Ishikawa (cell line): ENCODE results near the gene SLC25A11.

Source experiments
- CEBPB ChIP-seq: IDR thresholded peaks from 2 replicates; pipeline ENCODE4 v1.6.1; 2012
- CREB1 ChIP-seq: IDR thresholded peaks from 2 replicates; pipeline ENCODE4 v1.6.1; 2012; ENCODE audit warnings: low read depth
- EGR1 ChIP-seq: IDR thresholded peaks from 2 replicates; pipeline ENCODE4 v1.6.1; 2012
- EP300 ChIP-seq: IDR thresholded peaks from 2 replicates; pipeline ENCODE4 v1.6.1; 2012; ENCODE audit warnings: borderline replicate concordance
- FOXM1 ChIP-seq: IDR thresholded peaks from 2 replicates; pipeline ENCODE4 v1.6.1; 2012; ENCODE audit warnings: low read depth, borderline replicate concordance
- MAX ChIP-seq: IDR thresholded peaks from 2 replicates; pipeline ENCODE4 v1.6.1; 2012
- NFIC ChIP-seq: IDR thresholded peaks from 2 replicates; pipeline ENCODE4 v1.6.1; 2012
- RAD21 ChIP-seq: IDR thresholded peaks from 2 replicates; pipeline ENCODE4 v1.6.1; 2012; ENCODE audit warnings: low read depth
- REST ChIP-seq: IDR thresholded peaks from 2 replicates; pipeline ENCODE4 v1.6.1; 2012; ENCODE audit warnings: low read depth, mild to moderate bottlenecking
- TAF1 ChIP-seq: IDR thresholded peaks from 2 replicates; pipeline ENCODE4 v1.6.1; 2012; ENCODE audit warnings: low read depth, mild to moderate bottlenecking
- TCF12 ChIP-seq: IDR thresholded peaks from 2 replicates; pipeline ENCODE4 v1.6.1; 2012; ENCODE audit warnings: low read depth
- TEAD4 ChIP-seq: IDR thresholded peaks from 2 replicates; pipeline ENCODE4 v1.6.1; 2012
- USF1 ChIP-seq: IDR thresholded peaks from 2 replicates; pipeline ENCODE4 v1.6.1; 2012
- YY1 ChIP-seq: IDR thresholded peaks from 2 replicates; pipeline ENCODE4 v1.6.1; 2012; ENCODE audit warnings: low read depth
- ZBTB7A ChIP-seq: IDR thresholded peaks from 2 replicates; pipeline ENCODE4 v1.6.1; 2012; ENCODE audit warnings: low read depth

SLC25A11 gene

GRCh38 chr17:4945944-4946280 lies 6.1 kb upstream of the SLC25A11 start:
- no peak for TF ChIP-seq CREB1

GRCh38 chr17:4945176-4945943 lies 5.5 kb upstream of the SLC25A11 start:
- TF ChIP-seq TAF1 (no peak), TEAD4 (peak; percentile 27; the same call in 1 of the 2 replicates), USF1 (peak; percentile 23; the same call in 1 of the 2 replicates), YY1 (no peak), CREB1 (no peak), FOXM1 (no peak), REST (no peak), CEBPB (peak; percentile 42; the same call in 1 of the 2 replicates), MAX (0 out of 2 replicates have a peak, but pooled peaks have one; percentile 1), ZBTB7A (no peak), EGR1 (no peak), NFIC (0 out of 2 replicates have a peak, but pooled peaks have one; percentile 17), RAD21 (no peak), TCF12 (0 out of 2 replicates have a peak, but pooled peaks have one; percentile 30), EP300 (peak; percentile 31; the same call in 1 of the 2 replicates)

GRCh38 chr17:4944554-4945175 lies 4.8 kb upstream of the SLC25A11 start:
- TF ChIP-seq ZBTB7A (no peak), NFIC (no peak), MAX (no peak), FOXM1 (no peak), YY1 (no peak), REST (no peak), CEBPB (no peak), USF1 (no peak), RAD21 (no peak), TCF12 (no peak), TEAD4 (no peak)

- no peak for TF ChIP-seq TAF1
- no peak for TF ChIP-seq TEAD4
- TF ChIP-seq TCF12 = no peak
Observed at GRCh38 chr17:4944163-4944553, 4.3 kb upstream of the SLC25A11 start.

GRCh38 chr17:4942760-4943508 lies 3.1 kb upstream of the SLC25A11 start:
- TF ChIP-seq TEAD4 = no peak
- TF ChIP-seq MAX = no peak
- no peak for TF ChIP-seq EGR1
- TF ChIP-seq REST = no peak
- TF ChIP-seq RAD21 = no peak
- no peak for TF ChIP-seq USF1
- no peak for TF ChIP-seq FOXM1
- TF ChIP-seq YY1 = no peak
- no peak for TF ChIP-seq NFIC
- TF ChIP-seq EP300 = no peak
- TF ChIP-seq CEBPB = no peak
- TF ChIP-seq CREB1 = no peak
- TF ChIP-seq ZBTB7A = no peak
- TF ChIP-seq TCF12 = no peak
- no peak for TF ChIP-seq TAF1
